ENCODE measurements around the gene OR5I1. TPM values are rescaled to one million over a fixed set of nuclear protein-coding genes. Genes with fewer than 3 reads are reported as not detected.

OR5I1 gene
- total and polyA plus RNA-seq, 2 of the 8 experiments (the other 6 are each of a cell fraction or from before 2014, with no cell fraction given): not detected

GRCh38 chr11:55895216-55895615 lies 41.0 kb downstream of the OR5I1 start:
- H2AFZ ChIP-seq (ENCODE audit: low read length): 0 out of 2 replicates have a peak overlapping the region, but pooled peaks have one; percentile 75
- H4K20me1 ChIP-seq (replicated peaks in 1 of 2; ENCODE audit: control insufficient read depth in 1 of 2, insufficient read depth in 2 of 2, low read length in 2 of 2): no peaks in the 10 kb centered on the region
- no peak overlapping the region for H3K9ac ChIP-seq (replicated peaks in 1 of 4; ENCODE audit: extremely low read depth in 1 of 4, low read depth in 3 of 4, low read length in 3 of 4)
- no peaks in the 10 kb centered on the region for H3K4me1 ChIP-seq (replicated peaks in 1 of 4; ENCODE audit: control insufficient read depth in 3 of 4, insufficient read depth in 4 of 4, low read length in 3 of 4)
- peak in 1 of 2 experiments; percentile 49 for DNase-seq (ENCODE audit: low read depth in 1 of 2, low spot score in 2 of 2)
- FAIRE-seq: no peak
- no peak overlapping the region for H2AK5ac ChIP-seq (ENCODE audit: low read depth, low read length)
- H3K4me3 ChIP-seq (ENCODE audit: extremely low read depth in 1 of 4, insufficient read depth in 2 of 4, low read depth in 3 of 4, low read length in 4 of 4): no peak overlapping the region
- TF ChIP-seq CBX5 (IDR thresholded peaks at IDR 0.05; ENCODE audit: low read depth, low read length) (no peak), RAD21 (IDR thresholded peaks at IDR 0.05 in 1 of 2, conservative IDR thresholded peaks at IDR 0.05 in 1 of 2; ENCODE audit: low read depth in 2 of 2, low read length in 2 of 2) (peak; percentile 26 to 38; a peak in 3 of 4 replicates), CTCF (IDR thresholded peaks at IDR 0.05; ENCODE audit: control extremely low read depth in 1 of 3, insufficient read depth in 1 of 3, low read depth in 1 of 3, low read length in 3 of 3) (peak; percentile 37 to 74 (median 43); a peak in 3 of 4 replicates)
- H3K23ac ChIP-seq (ENCODE audit: insufficient read length): no peak overlapping the region
- H3K4me2 ChIP-seq (ENCODE audit: insufficient read depth in 1 of 2, low read depth in 2 of 2, low read length in 2 of 2): no peak overlapping the region
- H4K8ac ChIP-seq (ENCODE audit: extremely low read depth, insufficient read depth, low read length): no peak overlapping the region
- H3K14ac ChIP-seq (ENCODE audit: insufficient read length): no peak overlapping the region
- H2BK12ac ChIP-seq (ENCODE audit: low read depth, low read length): no peak overlapping the region
- H2BK15ac ChIP-seq (ENCODE audit: low read length): no peak overlapping the region
- ChIA-PET POLR2A (ENCODE audit: partially characterized antibody) (no interaction called here), CTCF (ENCODE audit: partially characterized antibody) (no interaction called here)
- H3K18ac ChIP-seq (ENCODE audit: extremely low read depth, low read length): no peak overlapping the region
- no peak overlapping the region for H3K27ac ChIP-seq (ENCODE audit: low read depth, low read length)
- H2BK20ac ChIP-seq (ENCODE audit: low read length): no peak overlapping the region
- no peaks in the 10 kb centered on the region for H3K23me2 ChIP-seq (ENCODE audit: low read depth, low read length)
- H3K79me1 ChIP-seq (ENCODE audit: low read depth, low read length): no peaks in the 10 kb centered on the region
- H2BK120ac ChIP-seq (replicated peaks; ENCODE audit: low read depth, low read length): no peak overlapping the region
- H3K9me3 ChIP-seq (ENCODE audit: insufficient read depth in 2 of 2, low read depth in 1 of 2, low read length in 1 of 2): peaks cover 6 to 13% of the 10 kb centered on the region in 2 experiments; a peak in 3 of 4 replicates
- no peak overlapping the region for H4K91ac ChIP-seq (replicated peaks; ENCODE audit: insufficient read length, low read length)
- H3K4ac ChIP-seq (replicated peaks; ENCODE audit: insufficient read length, low read depth, low read length): no peak overlapping the region
- H4K5ac ChIP-seq (ENCODE audit: insufficient read length, low read depth, low read length): no peak overlapping the region
- no peaks in the 10 kb centered on the region for H3K79me2 ChIP-seq (ENCODE audit: control insufficient read depth in 1 of 2, insufficient read depth in 2 of 2, low read length in 2 of 2)
- H3K36me3 ChIP-seq (ENCODE audit: control insufficient read depth in 2 of 4, insufficient read depth in 4 of 4, low read length in 3 of 4): no peaks in the 10 kb centered on the region
- no peaks in the 10 kb centered on the region for H3K27me3 ChIP-seq (replicated peaks in 1 of 4; ENCODE audit: control insufficient read depth in 3 of 4, extremely low read depth in 1 of 4, insufficient read depth in 3 of 4, low read length in 3 of 4)
- no peak overlapping the region for H2BK5ac ChIP-seq (ENCODE audit: low read depth, low read length)
- 69% methylated on average over 8 of the region's 8 CpGs; no CpG with 5 or more reads in 1 of the 2 experiments for WGBS, 2 experiments (ENCODE audit: extremely low coverage in 1 of 2, insufficient coverage in 1 of 2, insufficient read length in 1 of 2, insufficient replicate concordance in 2 of 2, low coverage in 1 of 2, low lambda C conversion rate in 2 of 2, missing lambda C conversion rate in 1 of 2)
- H3K56ac ChIP-seq (replicated peaks; ENCODE audit: insufficient read length, low read depth, low read length): no peak overlapping the region

Data from H1 (cell line).